Stimulated activated CD8-positive, alpha-beta memory T cell treated with anti-CD3 and anti-CD28 coated beads, Interleukin-4, amount 100 ng/mL, for 24 hours (primary cell): Measurements from ENCODE around the gene EIF2B4.

Source experiments
- DNase-seq: peaks from one replicate; pipeline ENCODE4 v3.0.0-alpha.2; 2020; ENCODE audit warnings: low read depth

EIF2B4 gene

GRCh38 chr2:27370026-27370815 lies at the start of gene EIF2B4, which contains the start of gene SNX17:
Gene EIF2B4, minus strand, starts transcription at chr2:27370338. Its CDS starts 24 bp downstream, at chr2:27370314.
Gene SNX17, plus strand, starts transcription at chr2:27370616. Its CDS starts 128 bp downstream, at chr2:27370744.
- DNase-seq, result peak; percentile 99

- no peak for DNase-seq
Observed at GRCh38 chr2:27416151-27416550, 46.0 kb upstream of the EIF2B4 start.

GRCh38 chr2:27412419-27413152 lies 42.4 kb upstream of the EIF2B4 start:
- DNase-seq, result no peak

GRCh38 chr2:27409321-27410073 lies 39.4 kb upstream of the EIF2B4 start, which contains the start of gene PPM1G:
Gene PPM1G, minus strand, starts transcription at chr2:27409591. Its CDS starts 169 bp downstream, at chr2:27409422.
- peak; percentile 95 for DNase-seq

GRCh38 chr2:27408601-27409320 lies 38.6 kb upstream of the EIF2B4 start:
- DNase-seq, result peak; percentile 28

GRCh38 chr2:27407798-27408491 lies 37.8 kb upstream of the EIF2B4 start:
- DNase-seq, result no peak

- DNase-seq, result no peak
Observed at GRCh38 chr2:27400348-27401135, 30.4 kb upstream of the EIF2B4 start.

- no peak for DNase-seq
Observed at GRCh38 chr2:27398962-27399361, 28.8 kb upstream of the EIF2B4 start.

- DNase-seq, result no peak
Observed at GRCh38 chr2:27393225-27393624, 23.1 kb upstream of the EIF2B4 start.

- no peak for DNase-seq
Observed at GRCh38 chr2:27390822-27391679, 20.9 kb upstream of the EIF2B4 start.

GRCh38 chr2:27381577-27382181 lies 11.5 kb upstream of the EIF2B4 start:
- DNase-seq, result no peak

GRCh38 chr2:27380626-27381545 lies 10.7 kb upstream of the EIF2B4 start, which contains the start of gene ZNF513:
Gene ZNF513, minus strand, starts transcription at chr2:27380734. Its CDS starts 208 bp downstream, at chr2:27380526.
- DNase-seq, result peak; percentile 85

GRCh38 chr2:27379836-27380625 lies 9.9 kb upstream of the EIF2B4 start:
- no peak for DNase-seq

GRCh38 chr2:27379383-27379835 lies 9.3 kb upstream of the EIF2B4 start:
- DNase-seq, result no peak

- no peak for DNase-seq
Observed at GRCh38 chr2:27378809-27379290, 8.7 kb upstream of the EIF2B4 start.

- DNase-seq, result no peak
Observed at GRCh38 chr2:27378096-27378808, 8.1 kb upstream of the EIF2B4 start.
